GM10266 (cell line): ENCODE data around the gene CDK5RAP3.
"Not testable (repeated sequence)": the region's sequence is repeated elsewhere in the genome, so short reads cannot be mapped to it uniquely, and the experiment has no call there.

Source experiments
- DNase-seq: peaks from one replicate; pipeline ENCODE4 v3.0.0; 2012; ENCODE audit errors: extremely low spot score
- TF ChIP-seq, protein P1 (sequence below): IDR thresholded peaks from 2 replicates; pipeline ENCODE4 v1.5.1; 2012; ENCODE audit warnings: mild to moderate bottlenecking, low read depth; ENCODE audit not compliant: control insufficient read depth, insufficient read depth; ENCODE audit errors: missing control alignments

Gene CDK5RAP3

DNA sequence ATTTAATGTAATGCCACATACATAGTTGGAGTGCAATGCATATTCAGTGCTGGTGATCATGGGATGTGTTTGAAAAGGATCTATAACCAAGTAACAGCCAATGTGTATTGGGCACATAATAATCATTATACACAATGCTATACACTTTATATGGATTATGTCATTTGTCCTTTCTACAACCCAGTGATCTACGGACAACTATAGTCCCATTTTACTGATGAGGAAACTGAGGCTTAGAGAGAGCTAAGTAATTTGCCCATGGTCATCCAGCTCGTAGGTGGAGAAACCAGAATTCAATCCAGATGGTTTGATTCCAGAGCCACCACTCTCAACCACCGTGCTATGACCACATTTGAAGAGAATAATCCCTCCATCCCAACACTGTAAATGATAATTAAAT lies 39.3 kb downstream of the CDK5RAP3 start:
- DNase-seq = no peak
- TF ChIP-seq, protein P1, sequence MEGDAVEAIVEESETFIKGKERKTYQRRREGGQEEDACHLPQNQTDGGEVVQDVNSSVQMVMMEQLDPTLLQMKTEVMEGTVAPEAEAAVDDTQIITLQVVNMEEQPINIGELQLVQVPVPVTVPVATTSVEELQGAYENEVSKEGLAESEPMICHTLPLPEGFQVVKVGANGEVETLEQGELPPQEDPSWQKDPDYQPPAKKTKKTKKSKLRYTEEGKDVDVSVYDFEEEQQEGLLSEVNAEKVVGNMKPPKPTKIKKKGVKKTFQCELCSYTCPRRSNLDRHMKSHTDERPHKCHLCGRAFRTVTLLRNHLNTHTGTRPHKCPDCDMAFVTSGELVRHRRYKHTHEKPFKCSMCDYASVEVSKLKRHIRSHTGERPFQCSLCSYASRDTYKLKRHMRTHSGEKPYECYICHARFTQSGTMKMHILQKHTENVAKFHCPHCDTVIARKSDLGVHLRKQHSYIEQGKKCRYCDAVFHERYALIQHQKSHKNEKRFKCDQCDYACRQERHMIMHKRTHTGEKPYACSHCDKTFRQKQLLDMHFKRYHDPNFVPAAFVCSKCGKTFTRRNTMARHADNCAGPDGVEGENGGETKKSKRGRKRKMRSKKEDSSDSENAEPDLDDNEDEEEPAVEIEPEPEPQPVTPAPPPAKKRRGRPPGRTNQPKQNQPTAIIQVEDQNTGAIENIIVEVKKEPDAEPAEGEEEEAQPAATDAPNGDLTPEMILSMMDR = no peak

DNA sequence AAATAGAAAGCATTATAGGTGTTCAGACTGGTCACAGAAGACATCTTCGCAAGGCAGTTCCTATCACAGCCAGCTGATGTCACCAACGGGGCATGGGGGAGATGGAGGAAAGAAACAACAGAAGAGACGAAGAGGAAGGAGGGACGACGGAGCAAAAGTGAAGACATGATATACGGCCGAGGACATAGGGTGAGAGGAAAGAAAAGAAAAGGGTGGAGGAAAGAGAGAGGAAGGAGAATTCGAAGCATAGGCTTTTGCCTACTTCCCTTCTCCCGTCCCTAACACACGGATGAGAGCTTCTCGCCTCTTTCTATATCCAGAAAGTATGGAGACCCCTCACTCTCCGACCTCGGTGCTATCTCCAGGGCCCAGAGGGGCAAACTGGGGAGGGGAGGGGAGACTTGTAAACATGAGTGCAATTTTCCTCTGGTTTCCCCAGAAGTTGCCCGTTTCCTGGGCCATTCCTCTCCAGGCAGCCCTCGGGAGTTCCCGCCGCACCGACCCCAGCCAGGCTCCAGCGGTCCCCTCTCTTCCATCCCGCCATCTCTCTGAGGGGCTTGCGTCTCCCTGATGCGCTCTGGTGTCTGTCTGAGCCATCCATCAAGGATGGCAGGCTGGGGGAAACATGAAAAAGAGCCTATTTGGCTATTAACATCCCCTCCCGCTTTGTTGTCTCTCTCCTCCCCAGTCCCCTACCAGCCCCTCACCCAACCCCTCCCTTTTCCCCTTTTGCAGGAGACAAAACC lies 40.7 kb downstream of the CDK5RAP3 start:
- TF ChIP-seq, protein P1 = peak; percentile 68
- DNase-seq = peak; percentile 79

DNA sequence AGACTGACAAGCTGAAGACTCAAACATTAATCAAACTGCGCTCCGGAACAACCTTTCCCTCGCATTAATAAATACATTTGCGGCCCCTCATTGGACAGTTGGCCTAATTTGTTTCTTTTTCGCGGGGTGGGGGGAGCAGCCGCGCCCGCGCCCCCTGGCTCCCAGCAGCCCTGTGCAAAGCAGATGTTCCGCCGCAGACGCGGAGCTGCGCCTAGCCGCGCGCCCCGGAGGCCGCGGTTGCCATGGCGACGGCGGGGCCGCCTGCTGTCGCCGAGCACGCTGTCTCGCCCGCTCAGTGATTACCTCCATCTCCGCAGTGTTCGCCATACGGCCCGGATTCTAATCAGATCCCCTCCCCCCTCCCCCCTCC lies 41.2 kb downstream of the CDK5RAP3 start:
- TF ChIP-seq, protein P1 = no peak
- peak; percentile 85 for DNase-seq

DNA sequence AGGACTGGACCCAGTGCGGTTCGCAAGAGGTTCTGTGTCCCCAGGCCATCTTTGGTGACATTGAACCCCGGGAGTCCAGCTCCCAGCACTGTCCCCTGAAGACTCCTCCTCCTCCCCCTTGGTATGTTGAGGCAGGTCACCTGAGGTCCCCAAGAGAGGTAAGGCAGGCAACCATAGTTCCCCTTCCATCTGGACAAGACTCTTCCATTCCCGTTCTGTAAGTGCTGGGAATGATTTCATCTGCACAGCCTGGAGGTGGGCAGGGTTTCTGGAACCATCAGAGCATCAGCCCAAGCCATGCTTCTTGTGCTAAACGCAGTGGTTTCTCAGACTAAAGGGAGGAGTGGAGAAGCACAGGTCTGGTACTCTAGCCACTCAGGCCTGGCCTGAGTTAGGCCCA lies 41.7 kb downstream of the CDK5RAP3 start:
- TF ChIP-seq, protein P1 = no peak
- no peak for DNase-seq

DNA sequence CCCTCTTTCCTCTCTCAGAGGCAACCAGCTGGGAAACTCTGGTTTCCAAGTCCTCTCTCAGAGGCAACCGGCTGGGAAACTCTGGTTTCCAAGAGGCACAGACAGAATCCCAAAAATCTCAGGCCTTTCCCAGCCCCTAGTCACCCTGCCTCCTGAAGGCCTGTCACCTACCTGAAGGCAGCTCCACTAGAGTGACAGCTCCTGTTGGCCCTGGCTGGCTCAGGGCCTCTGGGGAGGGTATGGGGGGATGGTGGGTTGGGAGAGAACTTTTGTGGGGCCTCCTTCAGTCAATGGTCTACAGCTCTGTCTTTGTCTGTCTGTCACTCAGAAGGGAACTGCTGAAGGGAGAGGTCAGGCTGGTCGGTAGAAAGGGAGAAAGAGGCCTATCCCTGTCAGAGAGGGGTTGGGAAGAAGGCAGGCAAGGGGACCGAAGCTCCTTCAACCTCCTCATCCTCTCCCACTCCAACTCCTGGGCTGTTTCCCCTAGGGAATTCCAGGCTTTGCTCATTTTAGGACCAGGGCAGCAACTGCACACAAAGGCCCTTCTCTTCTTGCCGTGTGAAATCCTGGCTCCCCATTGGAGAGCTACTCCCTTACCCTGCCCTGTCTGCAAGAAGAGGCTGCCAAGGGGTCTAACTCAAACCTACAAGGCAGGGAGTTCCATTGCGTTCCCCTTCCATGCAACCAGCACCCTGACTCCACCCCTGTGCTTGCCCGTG lies 43.1 kb downstream of the CDK5RAP3 start:
- no peak for DNase-seq
- TF ChIP-seq, protein P1 = no peak

DNA sequence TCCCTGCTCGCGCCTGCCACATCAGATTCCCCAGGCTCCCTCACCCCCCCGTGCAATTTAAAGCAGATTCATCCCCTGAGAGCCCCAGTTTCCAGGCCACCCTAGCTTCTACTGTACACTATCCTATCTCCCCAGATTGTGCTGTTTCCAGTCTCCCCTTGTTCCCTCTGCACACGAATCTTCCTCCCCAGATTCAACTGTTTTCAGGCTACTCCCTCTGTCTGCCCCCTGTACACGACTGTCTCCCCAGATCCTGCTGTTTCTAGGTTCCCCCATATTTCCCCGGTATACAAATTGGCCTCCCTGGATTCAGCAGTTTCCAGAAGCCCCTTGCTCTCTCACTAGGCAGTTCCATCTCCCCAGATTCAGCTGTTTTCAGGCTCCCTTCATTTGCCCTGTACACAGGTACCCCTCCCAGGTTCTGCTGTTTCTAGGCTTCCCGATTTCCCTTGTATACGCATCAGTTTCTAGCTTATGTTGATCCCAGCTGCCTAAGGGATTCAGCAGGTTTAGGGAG lies 43.7 kb downstream of the CDK5RAP3 start:
- DNase-seq = no peak
- TF ChIP-seq, protein P1 = no peak

DNA sequence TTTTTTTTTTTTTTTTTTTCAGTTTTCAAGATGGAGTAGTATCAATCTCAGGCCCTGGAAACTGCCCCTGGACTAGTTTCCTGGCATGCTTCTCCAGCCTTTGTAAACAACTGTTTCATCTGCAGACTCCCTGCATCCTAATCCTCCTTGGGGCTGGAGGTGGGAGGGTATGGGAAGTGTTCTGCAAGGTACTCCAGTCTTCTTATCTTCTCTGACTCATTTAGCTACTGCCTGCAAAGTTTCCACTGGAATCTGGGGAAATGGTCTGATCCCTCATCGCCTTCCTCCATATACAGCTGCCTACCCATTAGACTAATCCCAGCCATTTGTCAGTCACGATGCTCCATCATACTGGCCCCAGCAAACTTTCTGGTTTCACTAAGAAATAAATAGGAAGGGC lies 45.2 kb downstream of the CDK5RAP3 start:
- DNase-seq = no peak
- TF ChIP-seq, protein P1 = no peak

DNA sequence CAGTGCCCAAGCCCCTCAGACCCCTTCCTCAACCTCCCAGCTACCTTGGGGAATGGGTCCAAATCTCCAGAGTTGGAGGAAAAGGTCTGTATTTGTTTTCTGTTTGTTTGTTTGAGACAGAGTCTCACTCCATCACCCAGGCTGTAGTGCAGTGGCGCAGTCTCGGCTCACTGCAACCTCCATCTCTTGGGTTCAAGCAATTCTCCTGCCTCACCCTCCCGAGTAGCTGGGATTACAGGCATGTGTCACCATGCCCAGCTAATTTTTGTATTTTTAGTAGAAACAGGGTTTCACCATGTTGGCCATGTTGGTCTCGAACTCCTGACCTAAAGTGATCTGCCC lies 46.9 kb downstream of the CDK5RAP3 start:
- not testable (repeated sequence) for DNase-seq
